BJ (cell line): ENCODE results near the gene FIBP. TPM values are rescaled to one million over a fixed set of nuclear protein-coding genes. Genes with fewer than 3 reads are reported as not detected.

Experiments
- CTCF ChIA-PET: fragments of 350-600 bp; formaldehyde crosslinking; extraction: SDS; loops from one replicate; lab custom pipeline; 2021; ENCODE audit warnings: antibody characterized with exemption, inconsistent platforms; lab: Yijun Ruan, JAX
- POLR2A ChIA-PET: fragments of 300-600 bp; sonication (Branson Sonifier 250); formaldehyde crosslinking; extraction: SDS; loops from one replicate; lab custom pipeline; 2021; ENCODE audit warnings: antibody characterized with exemption; lab: Charles Lee
- DNase-seq: peaks from one replicate; pipeline ENCODE4 v3.0.0-alpha.2; 2011; ENCODE audit warnings: low read depth
- H3K27me3 ChIP-seq: 2 replicates; pipeline ENCODE4 v1.6.0; 2011; ENCODE audit warnings: low read length; ENCODE audit not compliant: control insufficient read depth, insufficient read depth
- H3K36me3 ChIP-seq: 2 replicates; pipeline ENCODE4 v1.5.1; 2011; ENCODE audit warnings: low read length; ENCODE audit not compliant: control insufficient read depth, insufficient read depth
- H3K4me3 ChIP-seq: 2 replicates; pipeline ENCODE4 v1.5.1; 2011; ENCODE audit warnings: low read depth, mild to moderate bottlenecking, control low read depth, low read length
- polyA plus RNA-seq: library from polyadenylated mRNA; depleted of rRNA; stranded (reverse); fragments of >200 nt; gene quantifications from 2 replicates; pipeline ENCODE4 v1.2.3, GENCODE V29; 2011
- TF ChIP-seq, protein P1 (sequence below): IDR thresholded peaks from 2 replicates; pipeline ENCODE4 v1.5.1; 2011; ENCODE audit warnings: low read depth, mild to moderate bottlenecking, control low read depth, inconsistent platforms, low read length, moderate library complexity; ENCODE audit not compliant: insufficient read depth

The FIBP gene
- polyA plus RNA-seq, 1 experiment = 199 TPM

DNA sequence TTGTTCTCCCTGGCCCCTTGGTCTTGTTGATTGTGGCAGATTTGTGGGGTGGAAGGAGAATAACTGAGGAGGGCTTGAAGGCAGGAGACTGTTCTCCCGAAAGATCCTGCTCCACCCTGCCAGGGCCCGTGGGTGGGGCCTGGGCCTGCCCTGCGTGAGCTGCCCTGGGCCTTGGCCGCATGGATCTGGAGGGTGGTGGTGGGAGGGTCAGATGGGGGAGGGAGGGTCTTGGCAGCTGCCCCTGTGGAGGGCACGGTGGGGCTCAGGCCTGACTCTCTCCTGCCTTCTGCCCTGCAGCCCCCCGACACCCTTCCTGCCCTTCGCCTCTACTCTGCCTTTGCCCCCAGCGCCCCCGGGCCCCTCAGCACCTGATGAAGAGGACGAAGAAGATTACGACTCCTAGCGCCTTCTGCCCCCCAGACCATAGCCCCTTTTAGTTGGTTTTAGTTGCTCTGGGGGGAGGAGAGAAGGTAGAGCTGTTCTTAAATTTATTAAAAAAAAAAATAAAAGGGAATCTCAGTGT lies 32.8 kb upstream of the FIBP start:
- POLR2A ChIA-PET = interaction anchor here (0.7 kb wide), 1 partner anchor 32 kb away, joined by 5 read pairs; no protein-coding TSS in a partner anchor
- peaks cover 12% of the 10 kb centered on the region for H3K36me3 ChIP-seq

DNA sequence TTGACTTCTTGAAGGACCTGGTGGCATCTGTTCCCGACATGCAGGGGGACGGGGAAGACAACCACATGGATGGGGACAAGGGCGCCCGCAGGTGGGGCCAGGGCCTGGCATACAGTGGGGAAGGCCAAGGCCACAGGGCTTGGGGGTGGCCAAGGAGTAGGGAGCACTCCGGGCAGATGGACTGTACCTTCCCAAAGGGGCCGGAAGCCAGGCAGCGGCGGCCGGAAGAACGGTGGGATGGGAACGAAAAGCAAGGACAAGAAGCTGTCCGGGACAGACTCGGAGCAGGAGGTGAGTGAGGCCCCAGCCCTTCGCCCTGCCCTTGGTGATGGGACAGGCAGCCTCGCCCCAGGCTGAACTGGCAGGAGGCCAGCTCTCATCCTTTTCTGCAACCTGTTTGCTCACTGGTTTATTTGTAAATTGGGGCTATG lies 32.1 kb upstream of the FIBP start:
- H3K36me3 ChIP-seq = peaks cover 12% of the 10 kb centered on the region
- ChIA-PET CTCF (interaction anchor here (0.8 to 2.3 kb wide), 4 partner anchors 30 to 68 kb away, joined by 3 to 7 read pairs (median 4); partner anchors contain the start of gene CCDC85B), POLR2A (no interaction called here)
- DNase-seq = no peak
- peak overlapping the region; percentile 71 for H3K4me3 ChIP-seq
- H3K27me3 ChIP-seq = no peaks in the 10 kb centered on the region
- TF ChIP-seq, protein P1, sequence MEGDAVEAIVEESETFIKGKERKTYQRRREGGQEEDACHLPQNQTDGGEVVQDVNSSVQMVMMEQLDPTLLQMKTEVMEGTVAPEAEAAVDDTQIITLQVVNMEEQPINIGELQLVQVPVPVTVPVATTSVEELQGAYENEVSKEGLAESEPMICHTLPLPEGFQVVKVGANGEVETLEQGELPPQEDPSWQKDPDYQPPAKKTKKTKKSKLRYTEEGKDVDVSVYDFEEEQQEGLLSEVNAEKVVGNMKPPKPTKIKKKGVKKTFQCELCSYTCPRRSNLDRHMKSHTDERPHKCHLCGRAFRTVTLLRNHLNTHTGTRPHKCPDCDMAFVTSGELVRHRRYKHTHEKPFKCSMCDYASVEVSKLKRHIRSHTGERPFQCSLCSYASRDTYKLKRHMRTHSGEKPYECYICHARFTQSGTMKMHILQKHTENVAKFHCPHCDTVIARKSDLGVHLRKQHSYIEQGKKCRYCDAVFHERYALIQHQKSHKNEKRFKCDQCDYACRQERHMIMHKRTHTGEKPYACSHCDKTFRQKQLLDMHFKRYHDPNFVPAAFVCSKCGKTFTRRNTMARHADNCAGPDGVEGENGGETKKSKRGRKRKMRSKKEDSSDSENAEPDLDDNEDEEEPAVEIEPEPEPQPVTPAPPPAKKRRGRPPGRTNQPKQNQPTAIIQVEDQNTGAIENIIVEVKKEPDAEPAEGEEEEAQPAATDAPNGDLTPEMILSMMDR = no peak

More for the DNA sequence above, 32.8 kb upstream of the FIBP start:
- DNase-seq = no peak
- CTCF ChIA-PET = interaction anchor here (0.9 to 2.3 kb wide), 2 partner anchors 37 to 67 kb away, joined by 4 to 7 read pairs; no protein-coding TSS in a partner anchor
- Histone ChIP-seq H3K4me3 (peak overlapping the region; percentile 71), H3K27me3 (no peaks in the 10 kb centered on the region)
- TF ChIP-seq, protein P1 = no peak

DNA sequence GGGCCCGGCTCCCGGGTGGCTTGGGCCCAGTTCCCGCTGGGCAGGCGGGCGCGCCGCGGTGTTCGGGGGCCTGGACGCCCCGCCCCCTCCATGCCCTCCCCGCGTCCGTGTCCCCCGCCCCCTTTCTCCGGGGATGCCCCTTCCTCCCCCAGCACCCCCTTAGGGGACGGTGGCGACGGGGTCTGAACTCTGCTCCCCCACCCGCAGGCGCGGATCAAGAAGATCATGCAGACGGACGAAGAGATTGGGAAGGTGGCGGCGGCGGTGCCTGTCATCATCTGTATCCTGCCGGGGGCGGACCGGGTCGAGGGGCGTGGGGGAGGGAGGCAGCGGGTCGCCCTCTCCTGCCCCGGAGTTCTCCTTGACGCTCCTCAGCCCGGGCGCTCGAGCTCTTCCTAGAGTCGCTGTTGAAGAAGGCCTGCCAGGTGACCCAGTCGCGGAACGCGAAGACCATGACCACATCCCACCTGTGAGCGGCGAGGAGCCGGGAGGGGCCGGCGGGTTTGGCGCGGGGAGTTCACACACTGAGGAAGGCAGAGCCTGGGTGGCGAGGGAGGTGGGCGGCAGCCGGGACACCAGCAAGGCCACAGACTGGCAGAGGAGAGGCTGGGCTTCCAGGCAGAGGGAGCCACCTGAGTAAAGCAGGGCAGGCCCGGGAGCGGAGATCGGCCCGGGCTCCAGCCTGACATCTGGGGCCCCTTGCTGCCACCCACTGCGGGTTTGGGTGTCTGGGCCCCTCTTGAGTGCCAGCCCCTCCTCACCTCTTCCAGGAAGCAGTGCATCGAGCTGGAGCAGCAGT lies 31.5 kb upstream of the FIBP start:
- CTCF ChIA-PET = interaction anchor here (0.8 to 2.3 kb wide), 4 partner anchors 30 to 69 kb away, joined by 3 to 7 read pairs (median 4); partner anchors contain the start of gene CCDC85B

DNA sequence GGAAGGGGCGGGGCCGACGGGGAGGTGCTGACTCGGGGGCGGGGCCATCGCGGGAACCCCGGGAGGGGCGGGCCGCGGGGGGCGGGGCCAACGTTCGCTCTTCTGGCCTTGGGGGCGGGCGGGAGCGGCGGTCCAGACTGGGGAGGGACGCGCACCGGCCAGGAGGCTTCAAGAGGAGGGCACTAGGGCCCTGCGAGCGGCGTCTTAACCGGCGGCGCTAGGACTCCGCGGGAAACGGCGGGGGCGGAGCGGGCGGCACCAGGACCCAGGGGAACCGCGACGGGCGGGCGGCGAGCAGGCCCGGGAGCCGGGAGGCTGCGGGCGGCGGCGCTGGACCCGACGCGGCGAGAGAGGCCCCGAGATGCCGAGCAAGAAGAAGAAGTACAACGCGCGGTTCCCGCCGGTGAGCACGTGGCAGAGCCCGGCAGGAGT lies 30.9 kb upstream of the FIBP start, which contains the start of gene DRAP1:
DRAP1 (plus strand) TSS at position 286 of the 432 bp plus-strand sequence; CDS start at position 362, 76 bp downstream.
- Histone ChIP-seq H3K27me3 (no peaks in the 10 kb centered on the region), H3K36me3 (peaks cover 12% of the 10 kb centered on the region), H3K4me3 (peak within 1 kb of the TSS; percentile 87)
- CTCF ChIA-PET = interaction anchor here (4.8 kb wide), 1 partner anchor 29 kb away, joined by 60 read pairs; the partner anchor contains the start of genes CCDC85B and FIBP
- peak; percentile 70 for DNase-seq
- POLR2A ChIA-PET = no interaction called here
- TF ChIP-seq, protein P1 = no peak

More for the DNA sequence above, 31.5 kb upstream of the FIBP start:
- POLR2A ChIA-PET = no interaction called here
- Histone ChIP-seq H3K4me3 (peak overlapping the region; percentile 71), H3K27me3 (no peaks in the 10 kb centered on the region), H3K36me3 (peaks cover 12% of the 10 kb centered on the region)
- no peak for DNase-seq
- TF ChIP-seq, protein P1 = no peak
